HCT116 (cell line): ENCODE data around the gene PRDM2. TPM values are rescaled to one million over a fixed set of nuclear protein-coding genes. Genes with fewer than 3 reads are reported as not detected.

Experiments used
- ATAC-seq: fragments of 200-7000 bp; cut with Tn5 transposase; 2 replicates; pipeline ENCODE4 v1.9.1; 2020; ENCODE audit warnings: mild to moderate bottlenecking, moderate library complexity
- BruUV-seq: library from RNA; stranded (reverse); fragments of 400-500 nt; replicated peaks from 2 replicates; lab custom pipeline; 2021; lab: Mats Ljungman, UMichigan
- CTCF ChIA-PET: fragments of 300-600 bp; sonication (Branson Sonifier 250); formaldehyde crosslinking; loops from one replicate; lab custom pipeline; 2021; ENCODE audit warnings: antibody characterized with exemption; lab: Charles Lee
- POLR2A ChIA-PET: fragments of 300-600, 350-600 bp; sonication (Branson Sonifier 250); formaldehyde crosslinking; loops from one replicate; lab custom pipeline; 2021; ENCODE audit warnings: antibody characterized with exemption; lab: Charles Lee
- RAD21 ChIA-PET, 2 experiments: fragments of 300-600 bp; sonication (Branson Sonifier 250); formaldehyde crosslinking; loops; one replicate each; lab custom pipeline; 2023; ENCODE audit warnings: low total read pairs in 2 of 2; ENCODE audit not compliant: uncharacterized antibody in 2 of 2, unreplicated experiment in 2 of 2, low non-redundant PET in 1 of 2; lab: Charles Lee
- DNase-seq: peaks from one replicate; pipeline ENCODE4 v3.0.0-alpha.2; 2010; ENCODE audit warnings: low read depth, low spot score
- H2AFZ ChIP-seq: fragments of 200-600 bp; shearing (Covaris generic), sonication (generic); 2 replicates; pipeline ENCODE4 v1.6.1; 2017; ENCODE audit warnings: low read depth, mixed run types, mixed read lengths, antibody characterized with exemption, low read length; ENCODE audit not compliant: poor library complexity, severe bottlenecking
- H3K27ac ChIP-seq: 2 replicates; pipeline ENCODE4 v1.5.1; 2012; ENCODE audit warnings: low read depth, low read length
- H3K27me3 ChIP-seq: fragments of 200-600 bp; sonication (generic); 2 replicates; pipeline ENCODE4 v1.6.1; 2016; ENCODE audit warnings: mixed run types, low read length, mixed read lengths; ENCODE audit not compliant: insufficient read depth
- H3K36me3 ChIP-seq, 2 experiments: fragments of 200-500 bp in 1 of 2; fragments of 200-600 bp in 1 of 2; sonication (Bioruptor generic) in 1 of 2; sonication (generic) in 1 of 2; 2 replicates each; pipeline versions ENCODE4 v1.5.1 to v1.6.1; 2014 to 2016; ENCODE audit warnings: low read length in 2 of 2, inconsistent platforms in 1 of 2, mixed read lengths in 1 of 2, mixed run types in 1 of 2; ENCODE audit not compliant: insufficient read depth in 2 of 2, control insufficient read depth in 1 of 2
- H3K4me1 ChIP-seq, 2 experiments: fragments of 200-600 bp in 1 of 2; sonication (generic) in 1 of 2; 2 replicates each; pipeline versions ENCODE4 v1.5.1 to v1.6.1; 2012 to 2017; ENCODE audit warnings: low read length in 2 of 2, inconsistent platforms in 1 of 2, mild to moderate bottlenecking in 1 of 2, mixed read lengths in 1 of 2, mixed run types in 1 of 2, moderate library complexity in 1 of 2; ENCODE audit not compliant: insufficient read depth in 2 of 2, control insufficient read depth in 1 of 2
- H3K4me2 ChIP-seq: fragments of 200-600 bp; sonication (generic); 2 replicates; pipeline ENCODE4 v1.6.1; 2017; ENCODE audit warnings: mixed run types, low read length, mixed read lengths
- H3K4me3 ChIP-seq, 2 experiments: fragments of 200-600 bp in 1 of 2; sonication (generic) in 1 of 2; replicated peaks in 1 of 2; 2 replicates each; pipeline ENCODE4 v1.5.1; 2011 to 2016; ENCODE audit warnings: low read length in 2 of 2, control low read depth in 1 of 2, low read depth in 1 of 2, mild to moderate bottlenecking in 1 of 2, mixed read lengths in 1 of 2, mixed run types in 1 of 2
- H3K79me2 ChIP-seq: fragments of 200-600 bp; sonication (generic); 2 replicates; pipeline ENCODE4 v1.6.1; 2017; ENCODE audit warnings: mild to moderate bottlenecking, mixed run types, low read length, moderate library complexity, mixed read lengths; ENCODE audit not compliant: insufficient read depth
- H3K9ac ChIP-seq: fragments of 200-600 bp; sonication (generic); 2 replicates; pipeline ENCODE4 v1.6.1; 2016; ENCODE audit warnings: low read length, mixed read lengths
- H3K9me2 ChIP-seq: fragments of 200-600 bp; sonication (generic), shearing (Covaris generic); 2 replicates; pipeline ENCODE4 v1.6.1; 2017; ENCODE audit warnings: mixed run types, mild to moderate bottlenecking, moderate library complexity; ENCODE audit not compliant: insufficient read depth
- H3K9me3 ChIP-seq, 2 experiments: fragments of 200-500 bp in 1 of 2; fragments of 200-600 bp in 1 of 2; sonication (Bioruptor generic) in 1 of 2; sonication (generic) in 1 of 2; 2 replicates each; pipeline ENCODE4 v1.6.1; 2014 to 2017; ENCODE audit warnings: low read length in 2 of 2, mixed read lengths in 2 of 2, inconsistent platforms in 1 of 2, low read depth in 1 of 2, mild to moderate bottlenecking in 1 of 2, mixed run types in 1 of 2, moderate library complexity in 1 of 2; ENCODE audit not compliant: control insufficient read depth in 1 of 2, insufficient read depth in 1 of 2
- H4K20me1 ChIP-seq: fragments of 200-600 bp; sonication (generic), shearing (Covaris generic); 2 replicates; pipeline ENCODE4 v1.6.1; 2017; ENCODE audit warnings: mixed run types, mild to moderate bottlenecking, moderate library complexity; ENCODE audit not compliant: insufficient read depth
- CBX3 ChIP-seq: IDR thresholded peaks from 2 replicates; pipeline ENCODE4 v1.6.1; 2012; ENCODE audit warnings: low read depth
- CEBPB ChIP-seq: IDR thresholded peaks from 2 replicates; pipeline ENCODE4 v1.6.1; 2012; ENCODE audit warnings: low read depth
- EGR1 ChIP-seq: IDR thresholded peaks from 2 replicates; pipeline ENCODE4 v1.6.1; 2012; ENCODE audit warnings: low read depth
- ELF1 ChIP-seq: IDR thresholded peaks from 2 replicates; pipeline ENCODE4 v1.6.1; 2012; ENCODE audit warnings: low read depth, borderline replicate concordance
- EZH2 ChIP-seq: fragments of 200-600 bp; sonication (generic); IDR thresholded peaks from 2 replicates; pipeline ENCODE4 v1.6.1; 2017; ENCODE audit warnings: antibody characterized with exemption, mixed run types
- EZH2phosphoT487 ChIP-seq: fragments of 200-600 bp; IDR thresholded peaks from 2 replicates; pipeline ENCODE4 v1.6.1; 2018; ENCODE audit warnings: antibody characterized with exemption, borderline replicate concordance
- FOSL1 ChIP-seq: IDR thresholded peaks from 2 replicates; pipeline ENCODE4 v1.6.1; 2012; ENCODE audit warnings: low read depth
- JUND ChIP-seq: IDR thresholded peaks from 2 replicates; pipeline ENCODE4 v1.6.1; 2012
- POLR2AphosphoS5 ChIP-seq: IDR thresholded peaks from 2 replicates; pipeline ENCODE4 v1.6.1; 2011; ENCODE audit warnings: mild to moderate bottlenecking, low read depth, low read length, moderate library complexity
- RAD21 ChIP-seq: IDR thresholded peaks from 2 replicates; pipeline ENCODE4 v1.6.1; 2012; ENCODE audit warnings: low read depth, mild to moderate bottlenecking
- SIN3A ChIP-seq: IDR thresholded peaks from 2 replicates; pipeline ENCODE4 v1.6.1; 2012; ENCODE audit warnings: low read depth
- SRF ChIP-seq: IDR thresholded peaks from 2 replicates; pipeline ENCODE4 v1.6.1; 2012; ENCODE audit warnings: low read depth
- TCF7L2 ChIP-seq: IDR thresholded peaks from 2 replicates; pipeline ENCODE4 v1.7.0; 2011; ENCODE audit warnings: borderline replicate concordance, inconsistent platforms; ENCODE audit not compliant: insufficient read depth, insufficient read length; ENCODE audit errors: extremely low read depth
- ZFX ChIP-seq: fragments of 450-650 bp; IDR thresholded peaks from 2 replicates; pipeline ENCODE4 v1.6.1; 2017
- ZNF274 ChIP-seq: fragments of 200-500 bp; sonication (Bioruptor generic); IDR thresholded peaks from 2 replicates; pipeline ENCODE4 v1.6.1; 2014; ENCODE audit warnings: mild to moderate bottlenecking, low read depth, low read length, inconsistent platforms
- intact Hi-C: fragments of 100-400 bp; cut with micrococcal nuclease; formaldehyde crosslinking; loops from 2 replicates; pipeline ENCODE4 v1.10.0; 2022
- total RNA-seq: library from RNA; stranded (reverse); gene quantifications from one replicate; pipeline ENCODE4 v1.2.1, GENCODE V29; 2021; ENCODE audit not compliant: unreplicated experiment
- TF ChIP-seq, protein P1 (sequence below): IDR thresholded peaks from 2 replicates; pipeline ENCODE4 v1.6.1; 2012; ENCODE audit warnings: low read depth
- TF ChIP-seq, protein P2 (sequence below): IDR thresholded peaks from 2 replicates; pipeline ENCODE4 v1.6.1; 2011; ENCODE audit warnings: mild to moderate bottlenecking, low read length, moderate library complexity; ENCODE audit not compliant: insufficient replicate concordance; ENCODE audit errors: extremely low read depth
- TF ChIP-seq, protein P3 (sequence below): IDR thresholded peaks from 2 replicates; pipeline ENCODE4 v1.6.1; 2012
- TF ChIP-seq, protein P4 (sequence below): IDR thresholded peaks from 2 replicates; pipeline ENCODE4 v1.6.1; 2012

Gene PRDM2
- total RNA-seq, 1 experiment from 2014 or later: 17.3 TPM

DNA sequence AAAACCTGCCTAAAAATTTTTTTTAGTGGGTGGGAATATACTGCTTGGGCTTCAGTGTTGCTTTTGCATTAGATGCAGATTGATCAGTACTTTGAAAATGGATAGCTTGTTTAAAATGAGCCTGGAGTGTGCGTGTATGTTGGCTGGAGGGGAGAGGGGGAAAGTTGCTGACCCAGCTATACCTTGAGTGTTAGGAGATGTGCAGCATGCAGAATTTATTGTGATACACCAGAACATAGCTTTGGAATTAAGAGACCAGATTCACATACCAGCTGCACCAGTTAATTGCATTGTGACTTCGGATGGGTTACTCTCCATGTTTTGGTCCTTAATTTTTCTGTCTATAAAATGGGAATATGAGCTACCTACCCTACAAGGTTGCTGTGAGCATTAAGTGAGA, 60.4 kb downstream of the PRDM2 start:
- no peaks in the 10 kb centered on the region for H3K9me3 ChIP-seq
- ChIA-PET CTCF (interaction anchor here (1.5 kb wide), 1 partner anchor 35 kb away, joined by 6 read pairs; no protein-coding TSS in a partner anchor), RAD21 (no interaction called here), POLR2A (interaction anchor here (1.6 kb wide), 1 partner anchor 11 kb away, joined by 5 read pairs; no protein-coding TSS in a partner anchor)
- no peak overlapping the region for H3K4me3 ChIP-seq
- TF ChIP-seq EZH2phosphoT487 (no peak), SRF (no peak), POLR2AphosphoS5 (no peak), ELF1 (no peak), CBX3 (no peak), EZH2 (no peak), CEBPB (no peak), ZNF274 (no peak), JUND (no peak), RAD21 (no peak), EGR1 (no peak), TCF7L2 (no peak), FOSL1 (no peak), SIN3A (no peak), ZFX (no peak)
- TF ChIP-seq, protein P1, sequence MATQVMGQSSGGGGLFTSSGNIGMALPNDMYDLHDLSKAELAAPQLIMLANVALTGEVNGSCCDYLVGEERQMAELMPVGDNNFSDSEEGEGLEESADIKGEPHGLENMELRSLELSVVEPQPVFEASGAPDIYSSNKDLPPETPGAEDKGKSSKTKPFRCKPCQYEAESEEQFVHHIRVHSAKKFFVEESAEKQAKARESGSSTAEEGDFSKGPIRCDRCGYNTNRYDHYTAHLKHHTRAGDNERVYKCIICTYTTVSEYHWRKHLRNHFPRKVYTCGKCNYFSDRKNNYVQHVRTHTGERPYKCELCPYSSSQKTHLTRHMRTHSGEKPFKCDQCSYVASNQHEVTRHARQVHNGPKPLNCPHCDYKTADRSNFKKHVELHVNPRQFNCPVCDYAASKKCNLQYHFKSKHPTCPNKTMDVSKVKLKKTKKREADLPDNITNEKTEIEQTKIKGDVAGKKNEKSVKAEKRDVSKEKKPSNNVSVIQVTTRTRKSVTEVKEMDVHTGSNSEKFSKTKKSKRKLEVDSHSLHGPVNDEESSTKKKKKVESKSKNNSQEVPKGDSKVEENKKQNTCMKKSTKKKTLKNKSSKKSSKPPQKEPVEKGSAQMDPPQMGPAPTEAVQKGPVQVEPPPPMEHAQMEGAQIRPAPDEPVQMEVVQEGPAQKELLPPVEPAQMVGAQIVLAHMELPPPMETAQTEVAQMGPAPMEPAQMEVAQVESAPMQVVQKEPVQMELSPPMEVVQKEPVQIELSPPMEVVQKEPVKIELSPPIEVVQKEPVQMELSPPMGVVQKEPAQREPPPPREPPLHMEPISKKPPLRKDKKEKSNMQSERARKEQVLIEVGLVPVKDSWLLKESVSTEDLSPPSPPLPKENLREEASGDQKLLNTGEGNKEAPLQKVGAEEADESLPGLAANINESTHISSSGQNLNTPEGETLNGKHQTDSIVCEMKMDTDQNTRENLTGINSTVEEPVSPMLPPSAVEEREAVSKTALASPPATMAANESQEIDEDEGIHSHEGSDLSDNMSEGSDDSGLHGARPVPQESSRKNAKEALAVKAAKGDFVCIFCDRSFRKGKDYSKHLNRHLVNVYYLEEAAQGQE: no peak
- TF ChIP-seq, protein P2, sequence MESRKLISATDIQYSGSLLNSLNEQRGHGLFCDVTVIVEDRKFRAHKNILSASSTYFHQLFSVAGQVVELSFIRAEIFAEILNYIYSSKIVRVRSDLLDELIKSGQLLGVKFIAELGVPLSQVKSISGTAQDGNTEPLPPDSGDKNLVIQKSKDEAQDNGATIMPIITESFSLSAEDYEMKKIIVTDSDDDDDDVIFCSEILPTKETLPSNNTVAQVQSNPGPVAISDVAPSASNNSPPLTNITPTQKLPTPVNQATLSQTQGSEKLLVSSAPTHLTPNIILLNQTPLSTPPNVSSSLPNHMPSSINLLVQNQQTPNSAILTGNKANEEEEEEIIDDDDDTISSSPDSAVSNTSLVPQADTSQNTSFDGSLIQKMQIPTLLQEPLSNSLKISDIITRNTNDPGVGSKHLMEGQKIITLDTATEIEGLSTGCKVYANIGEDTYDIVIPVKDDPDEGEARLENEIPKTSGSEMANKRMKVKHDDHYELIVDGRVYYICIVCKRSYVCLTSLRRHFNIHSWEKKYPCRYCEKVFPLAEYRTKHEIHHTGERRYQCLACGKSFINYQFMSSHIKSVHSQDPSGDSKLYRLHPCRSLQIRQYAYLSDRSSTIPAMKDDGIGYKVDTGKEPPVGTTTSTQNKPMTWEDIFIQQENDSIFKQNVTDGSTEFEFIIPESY: no peak
- TF ChIP-seq, protein P3, sequence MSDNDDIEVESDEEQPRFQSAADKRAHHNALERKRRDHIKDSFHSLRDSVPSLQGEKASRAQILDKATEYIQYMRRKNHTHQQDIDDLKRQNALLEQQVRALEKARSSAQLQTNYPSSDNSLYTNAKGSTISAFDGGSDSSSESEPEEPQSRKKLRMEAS: no peak
- TF ChIP-seq, protein P4, sequence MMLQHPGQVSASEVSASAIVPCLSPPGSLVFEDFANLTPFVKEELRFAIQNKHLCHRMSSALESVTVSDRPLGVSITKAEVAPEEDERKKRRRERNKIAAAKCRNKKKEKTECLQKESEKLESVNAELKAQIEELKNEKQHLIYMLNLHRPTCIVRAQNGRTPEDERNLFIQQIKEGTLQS: no peak
- H3K4me2 ChIP-seq: no peak overlapping the region
- no TSS peak for BruUV-seq
- H3K9ac ChIP-seq: no peak overlapping the region
- no peak for ATAC-seq
- H3K36me3 ChIP-seq: no peaks in the 10 kb centered on the region
- H2AFZ ChIP-seq: no peak overlapping the region
- no peaks in the 10 kb centered on the region for H3K27me3 ChIP-seq
- no peaks in the 10 kb centered on the region for H3K9me2 ChIP-seq
- H3K79me2 ChIP-seq: peaks cover 97% of the 10 kb centered on the region
- intact Hi-C loops: no loop called here
- DNase-seq: no peak
- peaks cover 53 to 56% of the 10 kb centered on the region in 2 experiments for H3K4me1 ChIP-seq
- H3K27ac ChIP-seq: no peak overlapping the region
- H4K20me1 ChIP-seq: peaks cover 16% of the 10 kb centered on the region; the same call in 1 of the 2 replicates
